SK-N-SH treated with all-trans-retinoic acid at 6 μM for 48 hours (cell line): ENCODE results near the gene BBS10.

Source experiments
- ATAC-seq: fragments of 200-7000 bp; cut with Tn5 transposase; 3 replicates; pipeline ENCODE4 v1.9.1; 2020; ENCODE audit warnings: mild to moderate bottlenecking, moderate library complexity
- BACH2 ChIP-seq: fragments of 250-450 bp; sonication (Bioruptor Pico); IDR thresholded peaks from 2 replicates; pipeline ENCODE4 v1.9.0; 2021; ENCODE audit warnings: mild to moderate bottlenecking, borderline replicate concordance
- CREB5 ChIP-seq: fragments of 250-450 bp; sonication (Bioruptor Pico); IDR thresholded peaks from 2 replicates; pipeline ENCODE4 v1.5.1; 2020; ENCODE audit warnings: low read depth, mild to moderate bottlenecking, moderate library complexity
- CSDC2 ChIP-seq: fragments of 250-450 bp; sonication (Bioruptor Pico); IDR thresholded peaks from 2 replicates; pipeline ENCODE4 v1.5.0; 2020; ENCODE audit warnings: mild to moderate bottlenecking, moderate library complexity
- CSRNP3 ChIP-seq: fragments of 250-450 bp; sonication (Bioruptor Pico); IDR thresholded peaks from 2 replicates; pipeline ENCODE4 v1.5.1; 2021; ENCODE audit warnings: mild to moderate bottlenecking, moderate library complexity
- ESRRG ChIP-seq: fragments of 250-450 bp; sonication (Bioruptor Pico); IDR thresholded peaks from 2 replicates; pipeline ENCODE4 v1.6.1; 2021; ENCODE audit warnings: mild to moderate bottlenecking
- GLIS3 ChIP-seq: fragments of 250-450 bp; sonication (Bioruptor Pico); IDR thresholded peaks from 2 replicates; pipeline ENCODE4 v1.5.0; 2020; ENCODE audit warnings: mild to moderate bottlenecking, moderate library complexity
- ISL1 ChIP-seq: fragments of 250-450 bp; sonication (Bioruptor Pico); IDR thresholded peaks from 2 replicates; pipeline ENCODE4 v2.1.2; 2022; ENCODE audit warnings: mild to moderate bottlenecking, moderate library complexity
- OSR1 ChIP-seq: fragments of 250-450 bp; sonication (Bioruptor Pico); IDR thresholded peaks from 2 replicates; pipeline ENCODE4 v1.8.0; 2022; ENCODE audit warnings: moderate library complexity, mild to moderate bottlenecking, inconsistent platforms
- PATZ1 ChIP-seq: fragments of 250-450 bp; sonication (Bioruptor Pico); IDR thresholded peaks from 2 replicates; pipeline ENCODE4 v1.8.0; 2020; ENCODE audit warnings: mild to moderate bottlenecking, moderate library complexity, borderline replicate concordance
- POU6F1 ChIP-seq: fragments of 250-450 bp; sonication (Bioruptor Pico); IDR thresholded peaks from 2 replicates; pipeline ENCODE4 v1.8.0; 2021; ENCODE audit warnings: low read depth, mild to moderate bottlenecking, moderate library complexity, borderline replicate concordance
- PPARA ChIP-seq: fragments of 250-450 bp; sonication (Bioruptor Pico); IDR thresholded peaks from 2 replicates; pipeline ENCODE4 v1.5.0; 2020; ENCODE audit warnings: mild to moderate bottlenecking, borderline replicate concordance
- RARB ChIP-seq: fragments of 250-450 bp; sonication (Bioruptor Pico); IDR thresholded peaks from 2 replicates; pipeline ENCODE4 v1.8.0; 2021; ENCODE audit warnings: mild to moderate bottlenecking, moderate library complexity
- SNAI2 ChIP-seq: fragments of 250-450 bp; sonication (Bioruptor Pico); IDR thresholded peaks from 2 replicates; pipeline ENCODE4 v1.5.0; 2020; ENCODE audit warnings: mild to moderate bottlenecking, moderate library complexity
- TCF4 ChIP-seq: fragments of 250-450 bp; sonication (Bioruptor Pico); IDR thresholded peaks from 2 replicates; pipeline ENCODE4 v1.8.0; 2021; ENCODE audit warnings: mild to moderate bottlenecking, moderate library complexity, borderline replicate concordance
- TOX ChIP-seq: fragments of 250-450 bp; sonication (Bioruptor Pico); IDR thresholded peaks from 2 replicates; pipeline ENCODE4 v1.8.0; 2021; ENCODE audit warnings: mild to moderate bottlenecking, moderate library complexity, borderline replicate concordance
- TSHZ2 ChIP-seq: fragments of 250-450 bp; sonication (Bioruptor Pico); IDR thresholded peaks from 2 replicates; pipeline ENCODE4 v1.5.0; 2020; ENCODE audit warnings: mild to moderate bottlenecking, moderate library complexity
- ZC3H10 ChIP-seq: fragments of 250-450 bp; sonication (Bioruptor Pico); IDR thresholded peaks from 2 replicates; pipeline ENCODE4 v1.5.1; 2021; ENCODE audit warnings: mild to moderate bottlenecking, moderate library complexity
- ZFP3 ChIP-seq: fragments of 250-450 bp; sonication (Bioruptor Pico); IDR thresholded peaks from 2 replicates; pipeline ENCODE4 v1.5.0; 2020; ENCODE audit warnings: mild to moderate bottlenecking, moderate library complexity
- ZFP30 ChIP-seq: fragments of 450-650 bp; formaldehyde crosslinking; IDR thresholded peaks from 2 replicates; pipeline ENCODE4 v1.5.0; 2022; ENCODE audit warnings: mild to moderate bottlenecking, moderate library complexity
- ZNF565 ChIP-seq: fragments of 450-650 bp; formaldehyde crosslinking; conservative IDR thresholded peaks from 2 replicates; pipeline ENCODE4 v1.5.0; 2020; ENCODE audit warnings: low read depth, mild to moderate bottlenecking, moderate library complexity
- ZNF70 ChIP-seq: fragments of 450-650 bp; formaldehyde crosslinking; IDR thresholded peaks from 2 replicates; pipeline ENCODE4 v1.5.0; 2020; ENCODE audit warnings: mild to moderate bottlenecking, moderate library complexity
- ZNF8 ChIP-seq: fragments of 450-650 bp; formaldehyde crosslinking; IDR thresholded peaks from 2 replicates; pipeline ENCODE4 v1.5.0; 2020; ENCODE audit warnings: mild to moderate bottlenecking, moderate library complexity

Gene BBS10

GRCh38 chr12:76387614-76388013, 39.4 kb upstream of the BBS10 start:
- TF ChIP-seq POU6F1 (CRISPR knock-in tag) (no peak), ZFP30 (CRISPR knock-in tag) (no peak), CSDC2 (CRISPR knock-in tag) (no peak), ZC3H10 (CRISPR knock-in tag) (no peak), ZNF70 (CRISPR knock-in tag) (no peak), TOX (no peak), GLIS3 (no peak), CSRNP3 (no peak), OSR1 (CRISPR knock-in tag) (no peak), CREB5 (no peak), TSHZ2 (CRISPR knock-in tag) (no peak), ZNF8 (CRISPR knock-in tag) (no peak), RARB (CRISPR knock-in tag) (no peak), TCF4 (CRISPR knock-in tag) (no peak), PATZ1 (CRISPR knock-in tag) (no peak), SNAI2 (CRISPR knock-in tag) (no peak), ISL1 (CRISPR knock-in tag) (no peak), ZNF565 (CRISPR knock-in tag) (no peak), BACH2 (CRISPR knock-in tag) (no peak)

GRCh38 chr12:76384560-76384959, 36.3 kb upstream of the BBS10 start:
- no peak for ATAC-seq
- no peak for TF ChIP-seq BACH2 (CRISPR knock-in tag)
- no peak for TF ChIP-seq PATZ1 (CRISPR knock-in tag)
- TF ChIP-seq ZNF8 (CRISPR knock-in tag), result no peak
- TF ChIP-seq CSRNP3, result no peak
- no peak for TF ChIP-seq OSR1 (CRISPR knock-in tag)
- no peak for TF ChIP-seq PPARA (CRISPR knock-in tag)
- TF ChIP-seq GLIS3, result no peak
- no peak for TF ChIP-seq POU6F1 (CRISPR knock-in tag)
- TF ChIP-seq ZC3H10 (CRISPR knock-in tag), result no peak
- no peak for TF ChIP-seq ZFP3 (CRISPR knock-in tag)
- TF ChIP-seq ISL1 (CRISPR knock-in tag), result no peak
- TF ChIP-seq ZFP30 (CRISPR knock-in tag), result no peak
- no peak for TF ChIP-seq CREB5
- TF ChIP-seq TOX, result no peak
- no peak for TF ChIP-seq ESRRG (CRISPR knock-in tag)
- no peak for TF ChIP-seq TCF4 (CRISPR knock-in tag)
- no peak for TF ChIP-seq CSDC2 (CRISPR knock-in tag)
- TF ChIP-seq ZNF565 (CRISPR knock-in tag), result no peak
- TF ChIP-seq ZNF70 (CRISPR knock-in tag), result no peak

More at GRCh38 chr12:76387614-76388013, 39.4 kb upstream of the BBS10 start:
- ATAC-seq, result no peak
